Right ventricle myocardium inferior (tissue), 1 donor: ENCODE measurements around the gene XPNPEP2. TPM values are rescaled to one million over a fixed set of nuclear protein-coding genes. Genes with fewer than 3 reads are reported as not detected.

Source experiments
- ATAC-seq: fragments of 200-7000 bp; cut with Tn5 transposase; one replicate; pipeline ENCODE4 v1.9.1; 2020; ENCODE audit warnings: mild to moderate bottlenecking, moderate library complexity
- DNase-seq: peaks from one replicate; pipeline ENCODE4 v3.0.0; 2021; ENCODE audit errors: missing footprints
- intact Hi-C: fragments of 100-400 bp; cut with DNase I; formaldehyde crosslinking; loops from one replicate; pipeline ENCODE4 v1.11.0; 2022
- total RNA-seq: library from RNA; stranded (reverse); fragmentation: NEBNext Ultra II Directional; extraction: Animal tissue kit (Norgen Biotek cat#: 25700); gene quantifications from one replicate; pipeline ENCODE4 v1.2.1, GENCODE V29; 2021
- donor health status: DM: no; HTN: yes; CAD: no; lungs with severe emphysema.

The XPNPEP2 gene
- total RNA-seq, 1 donor from 2014 or later, result 0.68 TPM

GRCh38 chrX:129744861-129745321 lies 6.1 kb downstream of the XPNPEP2 start:
- ATAC-seq (no peak), DNase-seq (no peak)
- intact Hi-C loops, result no loop called here

GRCh38 chrX:129746557-129747470 lies 8.0 kb downstream of the XPNPEP2 start:
- ATAC-seq, result no peak

GRCh38 chrX:129747533-129747932 lies 8.8 kb downstream of the XPNPEP2 start:
- no peak for ATAC-seq
- intact Hi-C loops, result no loop called here
- DNase-seq, result no peak

More at GRCh38 chrX:129746557-129747470, 8.0 kb downstream of the XPNPEP2 start:
- no peak for DNase-seq
- intact Hi-C loops, result no loop called here

GRCh38 chrX:129748305-129748704 lies 9.5 kb downstream of the XPNPEP2 start:
- peak; percentile 91 for ATAC-seq
- intact Hi-C loops, result no loop called here
- DNase-seq, result no peak

- intact Hi-C loops, result no loop called here
- DNase-seq (no peak), ATAC-seq (peak; percentile 69)
Observed at GRCh38 chrX:129749069-129749468, 10.3 kb downstream of the XPNPEP2 start.

GRCh38 chrX:129750971-129751370 lies 12.2 kb downstream of the XPNPEP2 start:
- no peak for DNase-seq
- ATAC-seq, result no peak
- intact Hi-C loops, result no loop called here

- DNase-seq (no peak), ATAC-seq (no peak)
- intact Hi-C loops, result no loop called here
Observed at GRCh38 chrX:129754056-129755024, 15.6 kb downstream of the XPNPEP2 start.

- ATAC-seq, result no peak
- intact Hi-C loops, result no loop called here
- no peak for DNase-seq
Observed at GRCh38 chrX:129755779-129756650, 17.2 kb downstream of the XPNPEP2 start.

- ATAC-seq (peak; percentile 76), DNase-seq (peak; percentile 73)
- intact Hi-C loops, result no loop called here
Observed at GRCh38 chrX:129759576-129760061, 20.8 kb downstream of the XPNPEP2 start.

- DNase-seq (no peak), ATAC-seq (no peak)
- intact Hi-C loops, result no loop called here
Observed at GRCh38 chrX:129760155-129760554, 21.4 kb downstream of the XPNPEP2 start.

- no peak for DNase-seq
- intact Hi-C loops, result no loop called here
- ATAC-seq, result no peak
Observed at GRCh38 chrX:129760981-129761380, 22.2 kb downstream of the XPNPEP2 start.

GRCh38 chrX:129761596-129761995 lies 22.8 kb downstream of the XPNPEP2 start:
- ATAC-seq (no peak), DNase-seq (no peak)
- intact Hi-C loops, result no loop called here

- intact Hi-C loops, result no loop called here
- ATAC-seq (no peak), DNase-seq (no peak)
Observed at GRCh38 chrX:129762448-129762847, 23.7 kb downstream of the XPNPEP2 start.

GRCh38 chrX:129763666-129764065 lies 24.9 kb downstream of the XPNPEP2 start:
- ATAC-seq, result no peak
- intact Hi-C loops, result no loop called here
- DNase-seq, result no peak

GRCh38 chrX:129768186-129768585 lies 29.4 kb downstream of the XPNPEP2 start:
- intact Hi-C loops, result no loop called here
- ATAC-seq, result no peak
- no peak for DNase-seq

- intact Hi-C loops, result no loop called here
- peak; percentile 26 for DNase-seq
- no peak for ATAC-seq
Observed at GRCh38 chrX:129768586-129769466, 30.0 kb downstream of the XPNPEP2 start.

GRCh38 chrX:129769467-129770154 lies 30.8 kb downstream of the XPNPEP2 start:
- intact Hi-C loops, result no loop called here
- peak; percentile 37 for DNase-seq
- ATAC-seq, result no peak
